ENCODE data around the gene EVI5L.
A peak's percentile ranks its signal among the peaks of the same experiment; 100 is the strongest.

Gene EVI5L

DNA sequence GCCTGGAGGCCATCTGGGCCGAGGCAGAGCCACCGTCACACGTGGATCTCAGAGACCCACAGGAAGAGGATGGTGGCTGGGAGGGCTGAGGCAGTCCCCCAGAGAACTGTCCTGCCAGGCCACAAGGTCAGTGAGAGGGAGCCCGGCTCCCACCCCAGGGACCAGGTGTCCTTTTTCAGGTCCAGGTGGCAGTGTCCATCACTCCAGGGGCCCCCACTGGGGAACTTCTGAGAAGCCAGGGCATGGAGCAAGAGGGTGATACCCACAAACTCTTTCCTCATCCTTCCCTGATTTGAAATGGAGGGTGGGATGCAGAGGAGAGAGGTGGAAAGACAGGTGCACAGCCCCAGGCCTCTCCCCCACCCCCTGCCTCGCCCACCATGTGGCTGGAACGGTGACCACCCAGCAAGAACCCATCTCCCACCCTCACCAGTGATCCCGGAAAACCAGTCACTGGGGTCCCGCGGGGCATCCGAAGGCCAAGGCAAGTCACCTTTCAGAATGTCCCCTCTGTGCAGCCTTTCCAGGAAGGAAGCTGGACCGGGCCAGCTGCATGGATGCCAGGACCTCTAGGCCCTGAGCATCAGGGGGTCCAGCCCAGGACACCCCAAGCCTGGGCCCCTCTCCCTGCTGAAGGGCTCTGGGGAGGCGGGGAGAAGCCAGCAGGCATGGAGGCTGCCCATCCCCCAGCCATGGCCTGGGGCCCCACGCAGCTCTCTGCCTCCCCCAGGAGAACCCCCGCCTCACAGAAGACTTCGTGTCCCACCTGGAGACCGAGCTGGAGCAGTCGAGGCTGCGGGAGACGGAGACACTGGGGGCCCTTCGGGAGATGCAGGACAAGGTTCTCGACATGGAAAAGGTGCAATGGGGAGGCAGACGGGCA is 30.1 kb downstream of the EVI5L start:
- H3K4me2 ChIP-seq (ENCODE audit: low read length) = no peak overlapping the region

DNA sequence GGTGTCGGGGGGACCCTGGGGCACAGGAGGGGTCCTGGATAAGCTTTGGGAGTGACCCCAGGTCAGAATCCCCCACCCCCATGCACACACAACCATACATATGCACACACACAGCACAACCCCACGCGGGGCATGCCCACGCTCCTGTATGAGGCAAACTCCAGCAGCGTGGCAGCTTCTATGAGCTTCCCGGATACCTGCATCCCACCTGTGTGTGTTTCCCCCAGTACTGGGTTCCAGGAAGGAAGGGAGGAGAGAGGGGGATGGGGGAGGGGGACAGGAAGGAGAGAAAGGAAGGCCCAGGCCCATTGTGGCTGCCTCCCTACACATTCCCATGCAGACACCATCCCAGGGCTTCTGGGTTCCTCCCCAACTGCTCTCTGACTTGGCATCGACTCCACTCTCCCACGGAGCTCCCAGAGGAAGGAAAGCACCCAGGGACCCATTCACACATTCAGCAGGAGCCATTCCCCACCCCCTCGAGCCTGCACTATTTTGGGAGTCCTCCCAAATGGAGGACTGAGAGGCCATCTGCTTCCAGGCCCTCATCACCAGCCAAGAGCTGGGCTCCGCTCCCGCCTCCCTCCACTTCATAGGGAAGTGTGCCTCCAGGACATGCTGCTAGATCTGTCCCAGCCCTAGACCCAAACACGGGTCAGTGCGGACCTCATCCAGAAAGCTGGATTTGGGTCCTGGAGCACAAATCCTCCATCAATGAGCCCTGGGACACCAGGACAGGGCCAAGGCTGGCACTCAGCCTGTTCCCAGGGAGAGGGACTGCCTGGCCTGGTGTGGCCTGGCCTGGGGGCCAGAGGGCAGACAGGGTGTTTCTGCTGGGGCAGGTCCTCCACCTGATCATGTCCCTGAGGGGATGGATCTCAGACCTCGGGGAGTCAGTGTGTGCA is 30.9 kb downstream of the EVI5L start:
- H3K9me2 ChIP-seq (replicated peaks; ENCODE audit: control insufficient read depth, low read length) = no peaks in the 10 kb centered on the region
- H3K4me3 ChIP-seq (ENCODE audit: low read length) = no peak overlapping the region
- no peaks in the 10 kb centered on the region for H3K79me2 ChIP-seq (ENCODE audit: control insufficient read depth, low read length)
- H4K20me1 ChIP-seq (ENCODE audit: control insufficient read depth, insufficient read depth, low read depth, low read length) = no peaks in the 10 kb centered on the region
- no peak overlapping the region for H3K4me2 ChIP-seq (ENCODE audit: low read length)
- H3K27me3 ChIP-seq (ENCODE audit: control insufficient read depth, low read length) = peaks cover 22% of the 10 kb centered on the region
- TF ChIP-seq, protein P1, sequence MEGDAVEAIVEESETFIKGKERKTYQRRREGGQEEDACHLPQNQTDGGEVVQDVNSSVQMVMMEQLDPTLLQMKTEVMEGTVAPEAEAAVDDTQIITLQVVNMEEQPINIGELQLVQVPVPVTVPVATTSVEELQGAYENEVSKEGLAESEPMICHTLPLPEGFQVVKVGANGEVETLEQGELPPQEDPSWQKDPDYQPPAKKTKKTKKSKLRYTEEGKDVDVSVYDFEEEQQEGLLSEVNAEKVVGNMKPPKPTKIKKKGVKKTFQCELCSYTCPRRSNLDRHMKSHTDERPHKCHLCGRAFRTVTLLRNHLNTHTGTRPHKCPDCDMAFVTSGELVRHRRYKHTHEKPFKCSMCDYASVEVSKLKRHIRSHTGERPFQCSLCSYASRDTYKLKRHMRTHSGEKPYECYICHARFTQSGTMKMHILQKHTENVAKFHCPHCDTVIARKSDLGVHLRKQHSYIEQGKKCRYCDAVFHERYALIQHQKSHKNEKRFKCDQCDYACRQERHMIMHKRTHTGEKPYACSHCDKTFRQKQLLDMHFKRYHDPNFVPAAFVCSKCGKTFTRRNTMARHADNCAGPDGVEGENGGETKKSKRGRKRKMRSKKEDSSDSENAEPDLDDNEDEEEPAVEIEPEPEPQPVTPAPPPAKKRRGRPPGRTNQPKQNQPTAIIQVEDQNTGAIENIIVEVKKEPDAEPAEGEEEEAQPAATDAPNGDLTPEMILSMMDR (IDR thresholded peaks at IDR 0.05; ENCODE audit: low read depth, low read length, poor library complexity, severe bottlenecking) = no peak
- TF ChIP-seq EZH2phosphoT487 (IDR thresholded peaks at IDR 0.05; ENCODE audit: borderline replicate concordance, low read length) = no peak
- no peak overlapping the region for H3K27ac ChIP-seq (ENCODE audit: low read depth, low read length)
- H3F3A ChIP-seq (ENCODE audit: control insufficient read depth, insufficient read depth) = no peaks in the 10 kb centered on the region
- peaks cover 15% of the 10 kb centered on the region for H3K4me1 ChIP-seq (ENCODE audit: control insufficient read depth, low read length)
- H3K9me3 ChIP-seq (ENCODE audit: control insufficient read depth, insufficient read depth, low read length) = no peaks in the 10 kb centered on the region
- H3K36me3 ChIP-seq (ENCODE audit: control insufficient read depth, low read length) = no peaks in the 10 kb centered on the region

More for the DNA sequence above, 30.1 kb downstream of the EVI5L start:
- Histone ChIP-seq H3K9me3 (ENCODE audit: control insufficient read depth, insufficient read depth, low read length) (no peaks in the 10 kb centered on the region), H3F3A (ENCODE audit: control insufficient read depth, insufficient read depth) (no peaks in the 10 kb centered on the region), H3K27me3 (ENCODE audit: control insufficient read depth, low read length) (peaks cover 19% of the 10 kb centered on the region), H3K79me2 (ENCODE audit: control insufficient read depth, low read length) (no peaks in the 10 kb centered on the region), H4K20me1 (ENCODE audit: control insufficient read depth, insufficient read depth, low read depth, low read length) (no peaks in the 10 kb centered on the region), H3K36me3 (ENCODE audit: control insufficient read depth, low read length) (no peaks in the 10 kb centered on the region), H3K9me2 (replicated peaks; ENCODE audit: control insufficient read depth, low read length) (no peaks in the 10 kb centered on the region), H3K27ac (ENCODE audit: low read depth, low read length) (no peak overlapping the region), H3K4me1 (ENCODE audit: control insufficient read depth, low read length) (peaks cover 15% of the 10 kb centered on the region), H3K4me3 (ENCODE audit: low read length) (no peak overlapping the region)
- TF ChIP-seq EZH2phosphoT487 (IDR thresholded peaks at IDR 0.05; ENCODE audit: borderline replicate concordance, low read length) = no peak
- TF ChIP-seq, protein P1 (IDR thresholded peaks at IDR 0.05; ENCODE audit: low read depth, low read length, poor library complexity, severe bottlenecking) = no peak

DNA sequence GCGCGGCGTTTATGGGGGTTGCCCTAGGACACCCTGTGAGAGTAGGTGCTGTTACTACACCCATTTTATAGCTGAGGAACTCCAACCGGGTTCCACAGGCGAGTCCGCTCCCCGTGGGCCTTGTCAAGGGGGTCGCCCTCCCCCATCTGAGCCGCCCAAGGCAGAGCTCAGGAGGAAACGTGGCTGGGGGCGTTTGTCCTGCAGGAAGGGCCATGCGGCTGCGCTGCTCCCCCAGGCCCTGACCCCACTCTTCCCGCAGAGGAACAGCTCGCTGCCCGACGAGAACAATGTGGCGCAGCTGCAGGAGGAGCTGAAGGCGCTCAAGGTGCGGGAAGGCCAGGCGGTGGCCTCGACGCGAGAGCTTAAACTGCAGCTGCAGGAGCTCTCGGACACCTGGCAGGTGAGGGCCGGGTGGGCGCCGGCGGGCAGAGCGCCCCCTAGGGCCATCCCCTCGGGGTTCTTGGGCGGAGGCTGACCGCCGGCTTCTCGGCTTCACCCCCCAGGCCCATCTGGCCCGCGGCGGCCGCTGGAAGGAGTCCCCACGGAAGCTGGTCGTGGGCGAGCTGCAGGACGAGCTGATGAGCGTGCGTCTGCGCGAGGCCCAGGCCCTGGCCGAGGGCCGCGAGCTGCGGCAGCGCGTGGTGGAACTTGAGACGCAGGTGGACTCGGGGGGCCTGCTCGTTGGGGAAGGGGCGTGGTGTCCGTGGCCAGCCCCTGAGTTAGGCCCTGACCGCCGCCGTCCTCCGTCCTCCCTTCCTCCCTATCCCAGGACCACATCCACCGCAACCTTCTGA is 31.8 kb downstream of the EVI5L start:
- no peak overlapping the region for H3K27ac ChIP-seq (ENCODE audit: low read depth, low read length)
- TF ChIP-seq EZH2phosphoT487 (IDR thresholded peaks at IDR 0.05; ENCODE audit: borderline replicate concordance, low read length) = no peak
- TF ChIP-seq, protein P1 (IDR thresholded peaks at IDR 0.05; ENCODE audit: low read depth, low read length, poor library complexity, severe bottlenecking) = peak; percentile 61
- H3K4me1 ChIP-seq (ENCODE audit: control insufficient read depth, low read length) = peaks cover 15% of the 10 kb centered on the region
- no peaks in the 10 kb centered on the region for H3K36me3 ChIP-seq (ENCODE audit: control insufficient read depth, low read length)
- peak overlapping the region; percentile 33; the same call in 1 of the 2 replicates for H3K4me2 ChIP-seq (ENCODE audit: low read length)
- H3K4me3 ChIP-seq (ENCODE audit: low read length) = no peak overlapping the region
- H3K27me3 ChIP-seq (ENCODE audit: control insufficient read depth, low read length) = peaks cover 22% of the 10 kb centered on the region
- H4K20me1 ChIP-seq (ENCODE audit: control insufficient read depth, insufficient read depth, low read depth, low read length) = no peaks in the 10 kb centered on the region
- no peaks in the 10 kb centered on the region for H3K9me2 ChIP-seq (replicated peaks; ENCODE audit: control insufficient read depth, low read length)
- H3K9me3 ChIP-seq (ENCODE audit: control insufficient read depth, insufficient read depth, low read length) = no peaks in the 10 kb centered on the region
- H3F3A ChIP-seq (ENCODE audit: control insufficient read depth, insufficient read depth) = no peaks in the 10 kb centered on the region
- H3K79me2 ChIP-seq (ENCODE audit: control insufficient read depth, low read length) = no peaks in the 10 kb centered on the region
